ENCODE results near the gene ACER1.
"Not testable (repeated sequence)": the region's sequence is repeated elsewhere in the genome, so short reads cannot be mapped to it uniquely, and the experiment has no call there.

Gene ACER1

DNA sequence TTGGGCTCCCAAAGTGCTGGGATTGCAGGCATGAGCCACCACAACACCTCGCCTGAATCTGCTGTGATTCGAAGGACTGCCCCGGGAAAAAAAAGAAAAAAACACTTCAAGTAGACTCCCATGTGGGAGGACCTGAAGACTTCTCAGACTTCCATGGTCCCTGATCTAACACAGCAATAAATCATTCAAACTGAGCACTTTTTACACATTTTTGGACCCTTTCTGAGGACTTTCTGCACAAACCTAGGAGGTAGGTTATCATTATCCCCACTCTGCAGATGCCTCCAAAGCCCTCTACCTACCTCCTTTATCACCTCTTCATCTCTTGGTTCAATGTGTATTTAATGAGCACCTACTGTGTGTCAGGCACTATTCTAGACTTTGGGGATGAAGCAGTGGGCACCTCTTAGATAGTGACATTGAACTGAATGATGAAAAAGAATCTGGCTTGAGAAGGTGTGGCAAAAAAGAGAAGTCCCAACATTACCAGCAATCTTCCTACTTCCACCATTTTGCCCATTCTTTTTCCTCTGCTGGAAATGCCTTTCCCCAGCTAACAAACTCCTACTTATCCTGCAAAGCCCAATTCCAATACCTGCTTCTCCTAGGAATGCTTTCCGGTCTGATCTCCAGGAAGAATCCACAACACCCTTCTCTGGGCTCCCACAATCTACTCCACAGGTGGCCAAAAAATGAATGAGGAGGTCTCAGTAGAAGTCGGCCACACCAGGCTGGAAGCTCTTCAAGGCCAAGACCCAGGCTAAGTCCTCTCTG lies 26.3 kb upstream of the ACER1 start:
- Histone ChIP-seq H3K4me3 (ENCODE audit: low read depth, low read length) (no peak overlapping the region), H3K36me3 (peaks cover 13% of the 10 kb centered on the region), H3K27me3 (no peaks in the 10 kb centered on the region), H3K9me3 (no peaks in the 10 kb centered on the region), H3K4me1 (no peaks in the 10 kb centered on the region)
- DNase-seq = no peak
- TF ChIP-seq CTCF (IDR thresholded peaks at IDR 0.05; ENCODE audit: low read depth, low read length) = no peak

DNA sequence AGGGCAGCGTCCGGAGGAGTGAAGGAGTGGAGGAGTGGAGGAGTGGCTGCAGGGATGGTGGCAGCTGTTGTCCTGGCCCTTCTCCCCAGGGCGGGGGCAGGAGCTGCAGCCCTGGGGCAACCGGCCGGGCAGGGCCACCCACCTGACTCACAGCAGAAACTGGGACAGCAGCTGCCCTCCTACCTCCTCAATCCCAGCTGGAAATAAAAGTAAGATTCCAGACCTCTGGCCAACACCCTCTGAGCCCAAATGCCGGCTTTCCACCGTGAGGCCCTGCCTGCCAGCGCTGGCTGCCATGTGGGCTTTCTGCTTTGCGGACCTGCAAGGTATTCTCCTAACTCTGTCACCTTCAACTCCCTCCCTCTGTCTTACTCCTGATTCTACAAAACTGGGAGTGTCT lies 24.6 kb upstream of the ACER1 start:
- H3K4me1 ChIP-seq = no peaks in the 10 kb centered on the region
- H3K4me3 ChIP-seq (ENCODE audit: low read depth, low read length) = no peak overlapping the region
- DNase-seq = no peak
- no peaks in the 10 kb centered on the region for H3K36me3 ChIP-seq
- no peaks in the 10 kb centered on the region for H3K27me3 ChIP-seq
- TF ChIP-seq CTCF (IDR thresholded peaks at IDR 0.05; ENCODE audit: low read depth, low read length) = no peak
- H3K9me3 ChIP-seq = no peaks in the 10 kb centered on the region

DNA sequence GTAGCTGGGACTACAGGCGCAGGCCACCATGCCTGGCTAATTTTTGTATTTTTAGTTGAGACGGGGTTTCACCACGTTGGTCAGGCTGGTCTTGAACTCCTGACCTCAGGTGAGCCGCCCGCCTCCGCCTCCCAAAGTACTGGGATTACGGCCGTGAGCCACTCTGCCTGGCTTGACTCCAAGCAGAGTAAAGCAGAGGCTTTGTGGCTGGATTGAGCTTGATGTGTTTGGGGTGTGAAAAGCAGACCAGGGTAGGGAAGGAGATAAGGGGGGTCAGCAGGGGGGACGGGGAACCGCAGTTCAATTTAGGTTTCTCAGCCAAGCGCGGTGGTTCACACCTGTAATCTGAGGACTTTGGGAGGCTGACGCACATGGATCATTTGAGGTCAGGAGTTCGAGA lies 23.8 kb upstream of the ACER1 start:
- no peak for TF ChIP-seq CTCF (IDR thresholded peaks at IDR 0.05; ENCODE audit: low read depth, low read length)
- Histone ChIP-seq H3K4me3 (ENCODE audit: low read depth, low read length) (no peak overlapping the region), H3K4me1 (no peaks in the 10 kb centered on the region), H3K9me3 (no peaks in the 10 kb centered on the region; the same call in 1 of the 2 replicates), H3K36me3 (no peaks in the 10 kb centered on the region), H3K27me3 (no peaks in the 10 kb centered on the region)
- DNase-seq = no peak

GRCh38 chr19:6355321-6356040 lies 22.1 kb upstream of the ACER1 start:
- H3K9me3 ChIP-seq; H3K4me3 ChIP-seq (ENCODE audit: low read depth, low read length); H3K27me3 ChIP-seq; H3K36me3 ChIP-seq; H3K4me1 ChIP-seq; DNase-seq: not testable (repeated sequence)

DNA sequence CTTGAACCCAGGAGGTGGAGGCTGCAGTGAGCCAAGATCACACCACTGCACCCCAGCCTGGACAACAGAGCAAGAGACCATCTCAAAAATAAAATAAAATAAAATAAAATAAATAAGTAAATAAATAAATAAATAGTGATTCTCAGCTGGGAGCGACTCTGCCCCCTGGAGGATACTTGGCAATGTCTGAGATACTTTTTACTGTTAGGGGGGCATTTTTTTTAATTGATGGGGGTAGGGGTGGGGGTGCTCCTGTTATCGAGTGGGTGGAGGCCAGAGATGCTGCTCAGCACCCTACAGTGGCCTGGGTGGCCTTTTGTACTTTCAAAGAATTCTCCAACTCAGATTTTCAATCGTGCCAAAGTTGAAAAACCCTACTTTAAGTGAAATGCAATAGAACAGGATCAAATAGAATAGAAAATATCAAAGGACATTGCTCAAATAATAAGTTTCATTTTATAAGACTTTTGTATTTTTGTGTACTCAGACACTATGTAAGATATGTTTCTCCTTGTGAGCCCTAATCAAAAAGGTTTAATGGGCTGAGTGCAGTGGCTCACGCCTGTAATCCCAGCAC lies 20.8 kb upstream of the ACER1 start:
- Histone ChIP-seq H3K4me1 (no peaks in the 10 kb centered on the region), H3K4me3 (ENCODE audit: low read depth, low read length) (no peak overlapping the region), H3K27me3 (peaks cover 4% of the 10 kb centered on the region), H3K9me3 (no peaks in the 10 kb centered on the region; the same call in 1 of the 2 replicates), H3K36me3 (no peaks in the 10 kb centered on the region)
- no peak for DNase-seq
- TF ChIP-seq CTCF (IDR thresholded peaks at IDR 0.05; ENCODE audit: low read depth, low read length) = peak; percentile 38

GRCh38 chr19:6352381-6353165 lies 19.2 kb upstream of the ACER1 start:
- no peak for TF ChIP-seq CTCF (IDR thresholded peaks at IDR 0.05; ENCODE audit: low read depth, low read length)
- no peaks in the 10 kb centered on the region; the same call in 1 of the 2 replicates for H3K9me3 ChIP-seq
- no peak overlapping the region for H3K4me3 ChIP-seq (ENCODE audit: low read depth, low read length)
- no peaks in the 10 kb centered on the region for H3K36me3 ChIP-seq
- peaks cover 4% of the 10 kb centered on the region for H3K27me3 ChIP-seq
- H3K4me1 ChIP-seq = no peaks in the 10 kb centered on the region
- DNase-seq = no peak
